ENCODE results near the gene FSTL5. TPM values are rescaled to one million over a fixed set of nuclear protein-coding genes. Genes with fewer than 3 reads are reported as not detected.

Gene FSTL5
- total and polyA plus RNA-seq, 2 experiments from 2014 or later, result not detected

- no peaks in the 10 kb centered on the region for H3K36me3 ChIP-seq (ENCODE audit: low read depth)
- 24 to 30% methylated on average over 3 of the region's 3 CpGs for WGBS, 2 experiments (ENCODE audit: low coverage in 1 of 2, low lambda C conversion rate in 2 of 2, missing lambda C conversion rate in 2 of 2)
- H4K20me1 ChIP-seq (ENCODE audit: insufficient read depth), result no peaks in the 10 kb centered on the region
- no peak overlapping the region for H3K4me2 ChIP-seq (ENCODE audit: unreplicated experiment)
- H3K9me2 ChIP-seq (ENCODE audit: insufficient read depth), result peaks cover 3% of the 10 kb centered on the region; the same call in 1 of the 2 replicates
- in situ Hi-C loops (cut with MboI), result no loop called here
- no peak overlapping the region for H2AFZ ChIP-seq
- no peak for TF ChIP-seq EZH2 (IDR thresholded peaks at IDR 0.05; ENCODE audit: insufficient read depth, poor library complexity, severe bottlenecking)
- TF ChIP-seq EZH2phosphoT487 (IDR thresholded peaks at IDR 0.05; ENCODE audit: insufficient read depth, low read depth), result no peak
- no peaks in the 10 kb centered on the region for H3K9me3 ChIP-seq (ENCODE audit: low read depth)
- no peaks in the 10 kb centered on the region for H3K27me3 ChIP-seq (replicated peaks; ENCODE audit: insufficient read depth)
- no peaks in the 10 kb centered on the region for H3F3A ChIP-seq (ENCODE audit: insufficient read depth)
- H3K4me3 ChIP-seq, result no peak overlapping the region
- H3K4me1 ChIP-seq (ENCODE audit: insufficient read depth), result no peaks in the 10 kb centered on the region
- no peak overlapping the region for H3K27ac ChIP-seq
- H3K9ac ChIP-seq, result no peak overlapping the region
- no peak for DNase-seq
- no peaks in the 10 kb centered on the region for H3K79me2 ChIP-seq (ENCODE audit: insufficient read depth)
Observed at GRCh38 chr4:161403781-161404180, 760.0 kb downstream of the FSTL5 start.

DNA sequence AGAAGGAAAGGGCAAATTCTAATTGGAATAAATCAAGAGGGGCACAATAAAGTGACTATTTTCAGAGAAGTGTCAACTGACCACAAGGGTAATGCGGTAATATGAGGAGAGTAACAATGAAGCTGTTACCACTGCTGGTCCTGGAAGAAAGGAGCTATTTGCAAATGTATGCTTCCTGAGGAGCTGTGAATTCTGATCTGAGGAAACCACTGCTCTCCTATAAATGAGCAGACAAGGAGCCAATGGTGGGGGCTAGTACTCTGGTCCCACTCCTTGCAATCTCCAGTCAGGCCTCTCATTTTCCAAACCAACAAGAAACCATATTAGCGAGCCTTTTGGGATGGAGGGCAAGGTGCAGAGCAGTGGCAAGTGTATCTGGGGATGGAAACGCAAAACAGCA is 770.2 kb downstream of the FSTL5 start:
- Histone ChIP-seq H3K36me3 (ENCODE audit: low read depth) (no peaks in the 10 kb centered on the region), H3K27ac (no peak overlapping the region), H3K9me2 (ENCODE audit: insufficient read depth) (no peaks in the 10 kb centered on the region), H3K9me3 (ENCODE audit: low read depth) (no peaks in the 10 kb centered on the region), H3K27me3 (replicated peaks; ENCODE audit: insufficient read depth) (no peaks in the 10 kb centered on the region), H4K20me1 (ENCODE audit: insufficient read depth) (no peaks in the 10 kb centered on the region), H3K4me2 (ENCODE audit: unreplicated experiment) (no peak overlapping the region), H2AFZ (no peak overlapping the region), H3K79me2 (ENCODE audit: insufficient read depth) (no peaks in the 10 kb centered on the region), H3F3A (ENCODE audit: insufficient read depth) (no peaks in the 10 kb centered on the region), H3K4me1 (ENCODE audit: insufficient read depth) (no peaks in the 10 kb centered on the region), H3K9ac (no peak overlapping the region), H3K4me3 (no peak overlapping the region)
- in situ Hi-C loops (cut with MboI), result no loop called here
- TF ChIP-seq EZH2phosphoT487 (IDR thresholded peaks at IDR 0.05; ENCODE audit: insufficient read depth, low read depth) (no peak), EZH2 (IDR thresholded peaks at IDR 0.05; ENCODE audit: insufficient read depth, poor library complexity, severe bottlenecking) (no peak)
- no peak for DNase-seq
- WGBS, 2 experiments (ENCODE audit: low coverage in 1 of 2, low lambda C conversion rate in 2 of 2, missing lambda C conversion rate in 2 of 2), result 39 to 45% methylated on average over 3 of the region's 3 CpGs

- TF ChIP-seq EZH2phosphoT487 (IDR thresholded peaks at IDR 0.05; ENCODE audit: insufficient read depth, low read depth) (no peak), EZH2 (IDR thresholded peaks at IDR 0.05; ENCODE audit: insufficient read depth, poor library complexity, severe bottlenecking) (no peak)
- H3K9me2 ChIP-seq (ENCODE audit: insufficient read depth), result no peaks in the 10 kb centered on the region
- no peaks in the 10 kb centered on the region for H3K79me2 ChIP-seq (ENCODE audit: insufficient read depth)
- no peaks in the 10 kb centered on the region for H3K36me3 ChIP-seq (ENCODE audit: low read depth)
- H3K4me2 ChIP-seq (ENCODE audit: unreplicated experiment), result no peak overlapping the region
- H3K27ac ChIP-seq, result no peak overlapping the region
- 39 to 41% methylated on average over 6 of the region's 6 CpGs for WGBS, 2 experiments (ENCODE audit: low coverage in 1 of 2, low lambda C conversion rate in 2 of 2, missing lambda C conversion rate in 2 of 2)
- H3F3A ChIP-seq (ENCODE audit: insufficient read depth), result no peaks in the 10 kb centered on the region
- H2AFZ ChIP-seq, result no peak overlapping the region
- H3K9me3 ChIP-seq (ENCODE audit: low read depth), result no peaks in the 10 kb centered on the region
- H3K9ac ChIP-seq, result no peak overlapping the region
- DNase-seq, result no peak
- H3K4me1 ChIP-seq (ENCODE audit: insufficient read depth), result no peaks in the 10 kb centered on the region
- no peaks in the 10 kb centered on the region for H4K20me1 ChIP-seq (ENCODE audit: insufficient read depth)
- H3K4me3 ChIP-seq, result no peak overlapping the region
- H3K27me3 ChIP-seq (replicated peaks; ENCODE audit: insufficient read depth), result no peaks in the 10 kb centered on the region
- in situ Hi-C loops (cut with MboI), result no loop called here
Observed at GRCh38 chr4:161382655-161383054, 781.1 kb downstream of the FSTL5 start.

DNA sequence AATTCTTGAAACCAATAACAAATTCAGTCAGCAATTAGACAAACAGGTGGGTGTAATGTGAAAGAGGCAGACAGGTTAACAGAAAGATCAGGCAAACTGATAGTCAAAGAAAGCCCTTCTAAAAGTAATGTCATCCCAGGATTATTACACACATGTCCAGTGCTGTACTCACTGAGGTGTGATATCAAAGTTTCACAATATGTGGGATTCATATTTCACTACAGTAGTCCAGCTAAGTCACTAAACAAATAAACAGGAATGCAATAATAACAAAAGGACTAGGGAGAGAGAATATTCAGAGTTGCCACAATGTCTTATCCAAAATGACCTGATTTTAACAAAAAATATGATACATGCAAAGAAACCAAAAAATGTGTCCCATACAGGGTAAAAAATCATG is 787.5 kb downstream of the FSTL5 start:
- Histone ChIP-seq H3K4me3 (no peak overlapping the region), H3K9me3 (ENCODE audit: low read depth) (no peaks in the 10 kb centered on the region), H3K4me1 (ENCODE audit: insufficient read depth) (no peaks in the 10 kb centered on the region), H3K4me2 (ENCODE audit: unreplicated experiment) (no peak overlapping the region), H3F3A (ENCODE audit: insufficient read depth) (no peaks in the 10 kb centered on the region), H3K27me3 (replicated peaks; ENCODE audit: insufficient read depth) (no peaks in the 10 kb centered on the region), H3K9me2 (ENCODE audit: insufficient read depth) (no peaks in the 10 kb centered on the region), H2AFZ (no peak overlapping the region), H3K36me3 (ENCODE audit: low read depth) (no peaks in the 10 kb centered on the region), H3K27ac (no peak overlapping the region), H4K20me1 (ENCODE audit: insufficient read depth) (no peaks in the 10 kb centered on the region), H3K9ac (no peak overlapping the region), H3K79me2 (ENCODE audit: insufficient read depth) (no peaks in the 10 kb centered on the region)
- TF ChIP-seq EZH2phosphoT487 (IDR thresholded peaks at IDR 0.05; ENCODE audit: insufficient read depth, low read depth), result no peak
- no peak for TF ChIP-seq EZH2 (IDR thresholded peaks at IDR 0.05; ENCODE audit: insufficient read depth, poor library complexity, severe bottlenecking)
- in situ Hi-C loops (cut with MboI), result no loop called here
- DNase-seq, result no peak

GRCh38 chr4:161364681-161365080 is 799.1 kb downstream of the FSTL5 start:
- in situ Hi-C loops (cut with MboI), result no loop called here
- H3K9ac ChIP-seq, result no peak overlapping the region
- no peaks in the 10 kb centered on the region for H3K36me3 ChIP-seq (ENCODE audit: low read depth)
- no peak overlapping the region for H3K4me2 ChIP-seq (ENCODE audit: unreplicated experiment)
- H3K9me2 ChIP-seq (ENCODE audit: insufficient read depth), result no peaks in the 10 kb centered on the region
- no peaks in the 10 kb centered on the region for H3F3A ChIP-seq (ENCODE audit: insufficient read depth)
- no peaks in the 10 kb centered on the region for H3K79me2 ChIP-seq (ENCODE audit: insufficient read depth)
- TF ChIP-seq EZH2 (IDR thresholded peaks at IDR 0.05; ENCODE audit: insufficient read depth, poor library complexity, severe bottlenecking) (no peak), EZH2phosphoT487 (IDR thresholded peaks at IDR 0.05; ENCODE audit: insufficient read depth, low read depth) (no peak)
- H3K9me3 ChIP-seq (ENCODE audit: low read depth), result no peaks in the 10 kb centered on the region
- H4K20me1 ChIP-seq (ENCODE audit: insufficient read depth), result no peaks in the 10 kb centered on the region
- WGBS, 2 experiments (ENCODE audit: low coverage in 1 of 2, low lambda C conversion rate in 2 of 2, missing lambda C conversion rate in 2 of 2), result 47 to 50% methylated on average over 3 of the region's 3 CpGs
- no peaks in the 10 kb centered on the region for H3K4me1 ChIP-seq (ENCODE audit: insufficient read depth)
- H3K27me3 ChIP-seq (replicated peaks; ENCODE audit: insufficient read depth), result no peaks in the 10 kb centered on the region
- no peak overlapping the region for H2AFZ ChIP-seq
- DNase-seq, result no peak
- H3K4me3 ChIP-seq, result no peak overlapping the region
- no peak overlapping the region for H3K27ac ChIP-seq

Measured in GM23248 (cell line).